Uterus (tissue), 4 donors: ENCODE data around the gene TOP1. TPM values are rescaled to one million over a fixed set of nuclear protein-coding genes. Genes with fewer than 3 reads are reported as not detected.

Experiments used
- DNase-seq, 2 donors: peaks; one replicate each; pipeline ENCODE4 v3.0.0-alpha.2; 2019 to 2020
- H3K27ac ChIP-seq, 2 donors: fragments of 200-600 bp; sonication (generic); 1 replicate in 1 of 2; 2 replicates in 1 of 2; pipeline ENCODE4 v1.5.1; 2016 to 2018
- H3K27me3 ChIP-seq, 2 donors: fragments of 200-600 bp; sonication (generic); one replicate each; pipeline ENCODE4 v1.5.1; 2018 to 2019; ENCODE audit warnings: control low read depth in 1 of 2
- H3K36me3 ChIP-seq, 2 donors: fragments of 200-600 bp; sonication (generic); one replicate each; pipeline ENCODE4 v1.5.1; 2019; ENCODE audit warnings: control low read depth in 1 of 2
- H3K4me1 ChIP-seq, 2 donors: fragments of 200-600 bp; sonication (generic); one replicate each; pipeline ENCODE4 v1.5.1; 2018 to 2019; ENCODE audit warnings: control low read depth in 1 of 2
- H3K4me3 ChIP-seq, 2 donors: fragments of 200-600 bp; sonication (generic); 1 replicate in 1 of 2; 2 replicates in 1 of 2; pipeline ENCODE4 v1.5.1; 2018 to 2019; ENCODE audit warnings: mild to moderate bottlenecking in 1 of 2
- H3K9me3 ChIP-seq, 2 donors: fragments of 200-600 bp; sonication (generic); one replicate each; pipeline ENCODE4 v1.5.1; 2019; ENCODE audit warnings: control low read depth in 1 of 2
- CTCF ChIP-seq, 4 experiments: fragments of 200-600 bp in 2 of 4; fragments of 450-650 bp in 2 of 4; sonication (generic) in 2 of 4; IDR thresholded peaks; one replicate each; pipeline ENCODE4 v1.5.1; 2016 to 2019; ENCODE audit warnings: antibody characterized with exemption in 4 of 4, mild to moderate bottlenecking in 2 of 4, moderate library complexity in 1 of 4
- POLR2A ChIP-seq, 2 donors: fragments of 450-650 bp; IDR thresholded peaks; one replicate each; pipeline ENCODE4 v1.6.1; 2016; ENCODE audit warnings: antibody characterized with exemption in 2 of 2, mild to moderate bottlenecking in 1 of 2, moderate library complexity in 1 of 2
- intact Hi-C: fragments of 100-400 bp; cut with DNase I; formaldehyde crosslinking; loops from one replicate; pipeline ENCODE4 v1.15.1; 2023; ENCODE audit warnings: low total_unique reads
- total RNA-seq, 4 donors: library from RNA; depleted of rRNA in 3 of 4; stranded (reverse); fragments of >200 nt in 3 of 4; gene quantifications; one replicate each; pipeline versions ENCODE4 v1.1.0 to v1.2.4, GENCODE V29; 2014 to 2023
- donor health status: DM: yes; HTN: yes; CAD: no.

TOP1 gene
- total RNA-seq, 4 donors from 2014 or later = 20.5 to 47.1 (median 35.4) TPM

GRCh38 chr20:41040855-41041254 lies 12.2 kb downstream of the TOP1 start:
- Histone ChIP-seq H3K36me3 (no peaks in the 10 kb centered on the region), H3K4me1 (peaks cover 0 to 3% of the 10 kb centered on the region in 2 donors), H3K27ac (no peak overlapping the region), H3K4me3 (no peak overlapping the region), H3K9me3 (no peaks in the 10 kb centered on the region), H3K27me3 (no peaks in the 10 kb centered on the region)
- TF ChIP-seq POLR2A (IDR thresholded peaks at IDR 0.05) = no peak
- TF ChIP-seq CTCF (IDR thresholded peaks at IDR 0.05) = no peak
- no peak for DNase-seq
- intact Hi-C loops = no loop called here

GRCh38 chr20:41041693-41042092 lies 13.1 kb downstream of the TOP1 start:
- Histone ChIP-seq H3K27ac (no peak overlapping the region), H3K9me3 (no peaks in the 10 kb centered on the region), H3K36me3 (no peaks in the 10 kb centered on the region), H3K4me1 (peaks cover 0 to 3% of the 10 kb centered on the region in 2 donors), H3K4me3 (no peak overlapping the region), H3K27me3 (no peaks in the 10 kb centered on the region)
- intact Hi-C loops = no loop called here
- TF ChIP-seq POLR2A (IDR thresholded peaks at IDR 0.05) (no peak), CTCF (IDR thresholded peaks at IDR 0.05) (no peak)
- no peak for DNase-seq

GRCh38 chr20:41044409-41045062 lies 15.9 kb downstream of the TOP1 start:
- H3K4me1 ChIP-seq = peaks cover 0 to 10% of the 10 kb centered on the region in 2 donors
- no peak for TF ChIP-seq CTCF (IDR thresholded peaks at IDR 0.05)
- no peak for TF ChIP-seq POLR2A (IDR thresholded peaks at IDR 0.05)
- no peak for DNase-seq

GRCh38 chr20:41045671-41046070 lies 17.0 kb downstream of the TOP1 start:
- Histone ChIP-seq H3K27me3 (no peaks in the 10 kb centered on the region), H3K27ac (no peak overlapping the region), H3K36me3 (no peaks in the 10 kb centered on the region), H3K4me3 (no peak overlapping the region), H3K4me1 (peaks cover 0 to 20% of the 10 kb centered on the region in 2 donors), H3K9me3 (no peaks in the 10 kb centered on the region)
- intact Hi-C loops = no loop called here
- no peak for TF ChIP-seq CTCF (IDR thresholded peaks at IDR 0.05)
- TF ChIP-seq POLR2A (IDR thresholded peaks at IDR 0.05) = no peak
- no peak for DNase-seq

More at GRCh38 chr20:41044409-41045062, 15.9 kb downstream of the TOP1 start:
- H3K27ac ChIP-seq = no peak overlapping the region
- H3K9me3 ChIP-seq = no peaks in the 10 kb centered on the region
- intact Hi-C loops = no loop called here
- no peak overlapping the region for H3K4me3 ChIP-seq
- no peaks in the 10 kb centered on the region for H3K27me3 ChIP-seq
- no peaks in the 10 kb centered on the region for H3K36me3 ChIP-seq

GRCh38 chr20:41046716-41047115 lies 18.1 kb downstream of the TOP1 start:
- intact Hi-C loops = no loop called here
- Histone ChIP-seq H3K4me1 (peaks cover 0 to 20% of the 10 kb centered on the region in 2 donors), H3K36me3 (no peaks in the 10 kb centered on the region), H3K27me3 (no peaks in the 10 kb centered on the region), H3K27ac (no peak overlapping the region), H3K9me3 (no peaks in the 10 kb centered on the region), H3K4me3 (no peak overlapping the region)
- TF ChIP-seq POLR2A (IDR thresholded peaks at IDR 0.05) = no peak
- no peak for TF ChIP-seq CTCF (IDR thresholded peaks at IDR 0.05)
- DNase-seq = no peak
